Measurements from ENCODE around the gene WDR90. TPM values are rescaled to one million over a fixed set of nuclear protein-coding genes. Genes with fewer than 3 reads are reported as not detected.

Gene WDR90
- total and polyA plus RNA-seq, 2 donors from 2014 or later, result 10.6 to 51.6 TPM

- no peak overlapping the region for H3K27ac ChIP-seq (ENCODE audit: low read depth in 2 of 2, low read length in 2 of 2)
- DNase-seq (no peak), FAIRE-seq (no peak)
- peaks cover 5 to 22% (median 8%) of the 10 kb centered on the region in 3 donors for H3K36me3 ChIP-seq (ENCODE audit: control insufficient read depth in 2 of 3, insufficient read depth in 3 of 3, low read length in 3 of 3)
- H3K4me3 ChIP-seq (ENCODE audit: low read length in 3 of 3), result peak overlapping the region in 1 of 3 donors; percentile 73
- H3K9me3 ChIP-seq (ENCODE audit: control insufficient read depth in 2 of 3, insufficient read depth in 1 of 3, low read length in 3 of 3), result no peaks in the 10 kb centered on the region
- H3K4me1 ChIP-seq (ENCODE audit: control insufficient read depth in 2 of 3, insufficient read depth in 2 of 3, low read depth in 1 of 3, low read length in 3 of 3), result peaks cover 0 to 42% (median 12%) of the 10 kb centered on the region in 3 donors
- no peaks in the 10 kb centered on the region for H3K27me3 ChIP-seq (ENCODE audit: control insufficient read depth, insufficient read depth, low read length)
- intact Hi-C loops (cut with DNase I), result no loop called here
- H3K9ac ChIP-seq (ENCODE audit: low read length in 3 of 3), result no peak overlapping the region
- no peak for TF ChIP-seq CTCF (IDR thresholded peaks at IDR 0.05; ENCODE audit: borderline replicate concordance, extremely low read depth, insufficient read depth)
These were observed 33.6 kb downstream of the WDR90 start for GRCh38 chr16:682493-683395.

- no peak for FAIRE-seq
- H3K36me3 ChIP-seq (ENCODE audit: control insufficient read depth in 2 of 3, insufficient read depth in 3 of 3, low read length in 3 of 3), result peaks cover 5 to 22% (median 8%) of the 10 kb centered on the region in 3 donors
- intact Hi-C loops (cut with DNase I), result no loop called here
- peaks cover 0 to 42% (median 12%) of the 10 kb centered on the region in 3 donors for H3K4me1 ChIP-seq (ENCODE audit: control insufficient read depth in 2 of 3, insufficient read depth in 2 of 3, low read depth in 1 of 3, low read length in 3 of 3)
- no peak for DNase-seq
- H3K9me3 ChIP-seq (ENCODE audit: control insufficient read depth in 2 of 3, insufficient read depth in 1 of 3, low read length in 3 of 3), result no peaks in the 10 kb centered on the region
- H3K4me3 ChIP-seq (ENCODE audit: low read length in 3 of 3), result peak overlapping the region; percentile 24 to 73 (median 56)
- no peak for TF ChIP-seq CTCF (IDR thresholded peaks at IDR 0.05; ENCODE audit: borderline replicate concordance, extremely low read depth, insufficient read depth)
- H3K27ac ChIP-seq (ENCODE audit: low read depth in 2 of 2, low read length in 2 of 2), result no peak overlapping the region
- H3K9ac ChIP-seq (ENCODE audit: low read length in 3 of 3), result peak overlapping the region in 1 of 3 donors; percentile 61
- H3K27me3 ChIP-seq (ENCODE audit: control insufficient read depth, insufficient read depth, low read length), result no peaks in the 10 kb centered on the region
These were observed 34.4 kb downstream of the WDR90 start for GRCh38 chr16:683396-684070.

- Histone ChIP-seq H3K36me3 (ENCODE audit: control insufficient read depth in 2 of 3, insufficient read depth in 3 of 3, low read length in 3 of 3) (peaks cover 5 to 22% (median 8%) of the 10 kb centered on the region in 3 donors), H3K27ac (ENCODE audit: low read depth in 2 of 2, low read length in 2 of 2) (peak within 1 kb of the TSS; percentile 59 to 71), H3K9me3 (ENCODE audit: control insufficient read depth in 2 of 3, insufficient read depth in 1 of 3, low read length in 3 of 3) (no peaks in the 10 kb centered on the region), H3K4me1 (ENCODE audit: control insufficient read depth in 2 of 3, insufficient read depth in 2 of 3, low read depth in 1 of 3, low read length in 3 of 3) (peaks cover 0 to 45% (median 12%) of the 10 kb centered on the region in 3 donors), H3K4me3 (ENCODE audit: low read length in 3 of 3) (peak within 1 kb of the TSS; percentile 24 to 73 (median 56)), H3K9ac (ENCODE audit: low read length in 3 of 3) (peak within 1 kb of the TSS in 1 of 3 donors; percentile 61), H3K27me3 (ENCODE audit: control insufficient read depth, insufficient read depth, low read length) (no peaks in the 10 kb centered on the region)
- intact Hi-C loops (cut with DNase I), result no loop called here
- peak; percentile 97 to 99 (median 98) for DNase-seq
- no peak for TF ChIP-seq CTCF (IDR thresholded peaks at IDR 0.05; ENCODE audit: borderline replicate concordance, extremely low read depth, insufficient read depth)
- FAIRE-seq, result no peak
These were observed 35.1 kb downstream of the WDR90 start, which contains the start of gene JMJD8 for GRCh38 chr16:684071-684794. Gene JMJD8 (minus strand): TSS chr16:684334. CDS start chr16:684319, 15 bp downstream.

Data from kidney (tissue), 14 donors.